Adrenal gland (tissue), 12 donors: ENCODE results near the gene TIMM23. TPM values are rescaled to one million over a fixed set of nuclear protein-coding genes. Genes with fewer than 3 reads are reported as not detected.
"Not testable (repeated sequence)": the region's sequence is repeated elsewhere in the genome, so short reads cannot be mapped to it uniquely, and the experiment has no call there.

Source experiments
- DNase-seq, 7 donors: peaks; one replicate each; pipeline ENCODE4 v3.0.0-alpha.2; 2019 to 2020
- H3K27ac ChIP-seq, 5 donors: fragments of 200-600 bp; sonication (generic) in 4 of 5; 1 replicate in 3 of 5; 2 replicates in 2 of 5; pipeline versions ENCODE4 v1.5.1 to v1.8.0; 2016 to 2020; ENCODE audit warnings: mild to moderate bottlenecking in 1 of 5
- H3K27me3 ChIP-seq: fragments of 200-600 bp; 2 replicates; pipeline ENCODE4 v1.8.0; 2021
- H3K36me3 ChIP-seq, 2 donors: fragments of 200-600 bp; replicated peaks in 1 of 2; 1 replicate in 1 of 2; 2 replicates in 1 of 2; pipeline versions ENCODE4 v1.5.1 to v1.8.0; 2018 to 2022
- H3K4me1 ChIP-seq, 2 donors: fragments of 200-600 bp; replicated peaks in 1 of 2; 1 replicate in 1 of 2; 2 replicates in 1 of 2; pipeline versions ENCODE4 v1.5.1 to v1.8.0; 2018 to 2021
- H3K4me3 ChIP-seq, 4 donors: fragments of 200-600 bp; sonication (generic) in 3 of 4; one replicate each; pipeline ENCODE4 v1.5.1; 2016 to 2018
- H3K9me3 ChIP-seq, 3 donors: fragments of 200-600 bp; sonication (generic) in 1 of 3; replicated peaks in 1 of 3; 1 replicate in 2 of 3; 2 replicates in 1 of 3; pipeline versions ENCODE4 v1.5.1 to v1.8.0; 2016 to 2021
- CTCF ChIP-seq, 6 experiments: fragments of 450-650 bp in 4 of 6; fragments of 200-600 bp in 2 of 6; sonication (generic) in 1 of 6; IDR thresholded peaks; 1 replicate in 5 of 6; 2 replicates in 1 of 6; pipeline versions ENCODE4 v1.5.1 to v1.8.0; 2016 to 2021; ENCODE audit warnings: antibody characterized with exemption in 6 of 6, mild to moderate bottlenecking in 2 of 6, moderate library complexity in 1 of 6
- POLR2A ChIP-seq, 2 donors: fragments of 450-650 bp; IDR thresholded peaks; one replicate each; pipeline ENCODE4 v1.6.1; 2017; ENCODE audit warnings: antibody characterized with exemption in 2 of 2, mild to moderate bottlenecking in 2 of 2, moderate library complexity in 1 of 2
- WGBS, 4 donors: extraction: QIAGEN DNeasy Blood & Tissue Kit in 2 of 4; methylation state at CpG; one replicate each; pipeline versions ENCODE4 v1.1.5 to v1.1.7; 2013 to 2017; 5-methylcytosine and 5-hydroxymethylcytosine counted together
- intact Hi-C, 2 donors: fragments of 100-400 bp; cut with DNase I; formaldehyde crosslinking; loops; one replicate each; pipeline versions ENCODE4 v1.14.1 to v1.15.0; 2022 to 2023
- polyA plus RNA-seq, 3 donors: library from polyadenylated mRNA; stranded (reverse); fragments of 200-250 nt in 2 of 3; fragments of 350-450 nt in 1 of 3; fragmentation: Illumina TruSeq in 1 of 3; extraction: RNeasy Lipid Tissue Mini Kit (QIAGEN cat#74804) in 1 of 3; gene quantifications; one replicate each; pipeline ENCODE4 v1.2.3, GENCODE V29; 2013 to 2014
- total RNA-seq, 9 donors: library from RNA; depleted of rRNA in 4 of 9; stranded (reverse); fragments of >200 nt in 4 of 9; fragments of 120-200 nt in 1 of 9; fragmentation: NEBNext Ultra II Directional in 1 of 9; extraction: Animal tissue kit (Norgen Biotek cat#: 25700) in 1 of 9; gene quantifications; one replicate each; pipeline versions ENCODE4 v1.1.0 to v1.2.4, GENCODE V29; 2013 to 2023
- donor health status: healthy with polysubstance abuse.
- donor health status: Bipolar disorder and iron deficiency.
- donor health status: DM: yes; HTN: yes; CAD: no.
- donor health status: DM: no; HTN: no; CAD: no.
- donor health status: DM: no; HTN: no; CAD: no.
- donor health status: DM: yes; HTN: yes; CAD: no.

TIMM23 gene
- total and polyA plus RNA-seq, 12 donors = 47.2 to 135 (median 67.4) TPM

- DNase-seq = no peak
- WGBS, 4 donors = 92 to 96% (median 94%) methylated on average over 5 of the region's 5 CpGs
- Histone ChIP-seq H3K27me3 (no peaks in the 10 kb centered on the region), H3K36me3 (peaks cover 0 to 21% of the 10 kb centered on the region in 2 donors), H3K4me1 (no peaks in the 10 kb centered on the region), H3K4me3 (no peak overlapping the region), H3K9me3 (no peaks in the 10 kb centered on the region), H3K27ac (no peak overlapping the region)
- no peak for TF ChIP-seq POLR2A (IDR thresholded peaks at IDR 0.05)
- no peak for TF ChIP-seq CTCF (IDR thresholded peaks at IDR 0.05)
- intact Hi-C loops = no loop called here
These were observed 25.9 kb downstream of the TIMM23 start for GRCh38 chr10:45997994-45998763.

- H3K4me1 ChIP-seq, H3K9me3 ChIP-seq, H3K27me3 ChIP-seq, H3K27ac ChIP-seq, intact Hi-C loops, DNase-seq, H3K4me3 ChIP-seq: not testable (repeated sequence)
- H3K36me3 ChIP-seq = peaks cover 0 to 36% of the 10 kb centered on the region in 2 donors
- whole genome bisulfite sequencing, 4 donors = 93 to 97% (median 94%) methylated on average over 5 of the region's 5 CpGs
These were observed 27.7 kb downstream of the TIMM23 start for GRCh38 chr10:45999955-46000354.

GRCh38 chr10:46000538-46000937 lies 28.2 kb downstream of the TIMM23 start:
- peaks cover 0 to 42% of the 10 kb centered on the region in 2 donors for H3K36me3 ChIP-seq

GRCh38 chr10:46001187-46001756 lies 29.0 kb downstream of the TIMM23 start:
- 77 to 81% (median 78%) methylated on average over 5 of the region's 5 CpGs for WGBS, 4 donors
- Histone ChIP-seq H3K36me3 (peaks cover 0 to 45% of the 10 kb centered on the region in 2 donors), H3K27ac (no peak overlapping the region), H3K4me1 (no peaks in the 10 kb centered on the region), H3K27me3 (no peaks in the 10 kb centered on the region), H3K9me3 (no peaks in the 10 kb centered on the region), H3K4me3 (no peak overlapping the region)
- no peak for DNase-seq
- intact Hi-C loops = no loop called here
- no peak for TF ChIP-seq POLR2A (IDR thresholded peaks at IDR 0.05)
- no peak for TF ChIP-seq CTCF (IDR thresholded peaks at IDR 0.05)

More at GRCh38 chr10:46000538-46000937, 28.2 kb downstream of the TIMM23 start:
- DNase-seq = no peak
- no peak for TF ChIP-seq CTCF (IDR thresholded peaks at IDR 0.05)
- no peak for TF ChIP-seq POLR2A (IDR thresholded peaks at IDR 0.05)
- intact Hi-C loops = no loop called here
- Histone ChIP-seq H3K27me3 (no peaks in the 10 kb centered on the region), H3K4me3 (no peak overlapping the region), H3K27ac (no peak overlapping the region), H3K4me1 (no peaks in the 10 kb centered on the region), H3K9me3 (no peaks in the 10 kb centered on the region)
- WGBS, 4 donors = 95 to 100% (median 98%) methylated on average over 1 of the region's 1 CpG

GRCh38 chr10:46002189-46002687 lies 29.9 kb downstream of the TIMM23 start:
- DNase-seq, H3K27ac ChIP-seq, H3K4me1 ChIP-seq, H3K9me3 ChIP-seq, intact Hi-C loops, H3K4me3 ChIP-seq, H3K27me3 ChIP-seq: not testable (repeated sequence)
- 87 to 93% (median 89%) methylated on average over 7 of the region's 7 CpGs for WGBS, 4 donors
- H3K36me3 ChIP-seq = peaks cover 0 to 53% of the 10 kb centered on the region in 2 donors
